HG02798 (cell line): ENCODE measurements around the gene BEST3.
A peak's percentile ranks its signal among the peaks of the same experiment; 100 is the strongest.

Experiments
- ATAC-seq: cut with Tn5 transposase; IDR thresholded peaks from one replicate; pipeline ENCODE4 v1.9.1; 2021; ENCODE audit warnings: mild to moderate bottlenecking; ENCODE audit not compliant: unreplicated experiment, poor library complexity

BEST3 gene

DNA sequence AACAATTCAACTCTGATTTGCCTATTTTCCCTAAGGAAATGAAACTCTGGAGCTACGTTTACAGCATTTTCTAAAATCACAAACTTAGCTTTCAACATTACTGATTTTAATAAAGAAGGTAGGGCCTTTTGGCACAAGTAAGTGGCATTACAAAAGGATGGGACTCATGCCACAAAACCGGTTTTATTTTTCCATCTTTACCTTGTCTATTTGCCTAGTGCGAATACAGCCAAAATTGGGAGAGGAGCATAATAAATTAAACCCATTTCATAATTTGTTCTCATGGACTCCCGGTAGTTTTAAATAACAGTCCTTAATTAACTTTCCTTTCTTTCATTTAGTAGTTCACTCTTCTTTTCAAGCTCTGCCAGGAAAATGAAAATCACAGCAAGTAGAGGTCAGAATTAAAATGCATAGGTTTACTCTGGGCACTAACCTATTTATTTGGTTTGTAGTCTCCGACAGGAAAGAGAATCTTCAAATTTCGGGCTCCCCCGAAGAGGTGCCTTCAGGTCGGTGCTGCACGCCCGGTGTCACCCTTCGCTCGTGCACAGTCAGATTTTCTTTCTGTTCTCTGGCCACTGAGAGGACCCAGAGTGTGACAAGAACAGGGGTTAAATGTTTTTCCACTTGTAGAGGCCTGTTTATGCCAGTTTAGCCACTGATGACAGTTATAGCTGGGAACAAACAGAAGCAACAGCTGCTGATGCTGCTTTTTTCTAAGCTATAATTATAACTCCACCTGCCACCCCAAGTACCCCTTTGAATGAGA lies at the start of gene BEST3:
Gene BEST3 (minus strand): TSS at position 535 of the 772 bp plus-strand sequence. CDS start 1,505 bp downstream, outside the sequence.
- no peak for ATAC-seq

DNA sequence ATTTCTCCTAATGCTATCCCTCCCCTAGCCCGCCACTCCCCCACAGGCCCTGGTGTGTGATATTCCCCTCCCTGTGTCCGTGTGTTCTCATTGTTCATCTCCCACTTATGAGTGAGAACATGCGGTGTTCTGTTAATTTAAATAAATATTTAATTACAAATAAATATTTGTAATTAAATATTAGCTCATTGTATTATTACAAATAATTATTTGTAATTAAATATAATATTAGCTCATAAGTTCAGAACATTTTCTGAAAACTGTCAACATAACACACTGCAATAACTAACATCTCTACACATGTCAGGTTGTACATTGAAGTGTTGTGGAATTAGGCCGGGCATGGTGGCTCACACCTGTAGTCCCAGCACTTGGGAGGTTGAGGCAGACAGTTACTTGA lies 45.0 kb upstream of the BEST3 start:
- no peak for ATAC-seq

DNA sequence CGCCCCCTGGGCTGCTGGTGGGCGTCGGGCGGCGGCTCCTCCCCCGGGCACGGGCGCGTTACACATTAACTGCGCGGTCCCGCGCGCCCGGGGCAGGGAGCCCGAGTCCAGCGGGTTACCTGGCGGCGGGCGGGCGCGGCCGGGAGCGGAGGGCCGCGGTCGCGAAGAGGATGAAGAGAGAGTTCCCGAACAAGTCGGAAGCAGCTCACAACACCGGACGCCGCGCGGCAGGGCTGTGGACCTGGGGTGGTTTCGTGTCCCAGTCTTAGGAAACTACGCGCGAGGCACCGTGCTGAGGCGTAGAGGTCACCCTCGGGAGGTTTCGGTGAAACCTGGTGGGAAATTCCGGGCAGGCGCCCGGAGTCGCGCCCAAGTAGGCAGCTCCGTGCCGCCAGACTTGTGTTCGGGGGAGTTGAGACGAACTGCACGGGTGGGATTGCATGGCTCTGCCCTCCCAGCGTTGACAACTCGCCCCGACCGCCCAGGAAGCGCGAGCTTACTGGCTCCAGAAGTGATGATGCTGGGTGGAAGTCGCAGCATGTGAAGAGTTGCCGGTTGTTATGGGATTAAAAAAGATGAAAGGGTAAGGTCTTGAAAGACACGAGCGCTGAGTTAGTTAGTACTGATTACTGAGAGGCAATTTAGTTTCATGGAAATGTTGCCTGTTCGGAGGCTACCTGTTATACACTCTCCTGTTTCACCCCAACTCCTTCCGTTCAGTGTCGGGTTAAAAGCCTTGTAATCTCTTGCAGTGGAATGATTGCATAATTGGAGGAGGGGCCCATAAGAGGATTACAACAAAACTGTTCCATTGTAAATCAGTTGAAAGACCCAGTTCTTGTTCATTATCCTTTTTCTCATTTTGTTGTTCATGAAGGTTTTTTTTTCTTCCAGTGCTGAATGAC lies 40.4 kb upstream of the BEST3 start:
- peak; percentile 37 for ATAC-seq

DNA sequence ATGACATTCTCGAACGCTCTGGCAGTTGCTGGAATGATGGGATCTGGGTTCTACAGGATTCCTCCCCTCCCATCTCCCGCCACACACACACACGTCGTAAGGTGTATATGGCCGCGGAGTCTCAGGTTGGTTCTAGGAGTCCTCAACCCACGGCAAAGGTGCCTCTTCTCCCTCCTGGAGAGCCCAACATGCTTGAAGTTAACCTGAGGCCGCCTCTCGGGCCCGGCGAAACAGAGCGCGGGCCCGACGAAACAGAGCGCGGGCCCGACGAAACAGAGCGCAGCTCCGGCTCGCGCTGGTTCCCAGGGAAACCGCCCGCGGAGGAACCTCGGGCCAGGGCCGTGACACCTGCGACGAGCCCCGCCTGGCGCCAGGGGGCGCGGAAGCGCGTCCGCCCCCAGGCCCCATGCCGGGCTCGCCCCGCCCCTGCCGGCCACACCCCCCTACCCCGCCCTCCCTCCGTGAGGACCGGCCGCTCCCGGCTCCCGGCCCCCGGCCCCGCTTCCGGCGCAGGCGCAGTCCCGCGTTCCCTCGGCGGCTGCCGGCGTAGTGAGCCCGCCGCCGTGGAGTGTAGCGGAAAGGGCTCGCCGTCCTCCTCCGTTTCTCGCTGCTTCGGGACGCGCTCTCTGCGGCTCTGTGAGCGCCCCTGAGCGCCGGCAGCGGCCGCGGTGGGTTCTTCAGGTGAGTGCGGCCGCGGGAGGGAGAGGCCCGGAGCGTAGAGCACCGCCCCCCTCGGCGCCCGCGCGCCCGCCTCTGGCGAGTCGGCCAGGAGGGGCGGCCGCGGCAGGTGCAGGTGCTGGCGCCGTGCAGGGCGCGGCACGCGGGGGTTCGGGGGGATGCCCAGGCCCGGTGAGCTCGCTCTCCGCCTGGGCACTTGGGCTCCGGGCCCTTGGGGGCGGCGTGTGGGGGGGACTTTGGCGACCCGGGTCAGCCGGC lies 39.5 kb upstream of the BEST3 start, which contains the start of gene RAB3IP:
Gene RAB3IP (plus strand): TSS at position 510 of the 936 bp plus-strand sequence. CDS start 16,549 bp downstream, outside the sequence.
- ATAC-seq = peak; percentile 88

DNA sequence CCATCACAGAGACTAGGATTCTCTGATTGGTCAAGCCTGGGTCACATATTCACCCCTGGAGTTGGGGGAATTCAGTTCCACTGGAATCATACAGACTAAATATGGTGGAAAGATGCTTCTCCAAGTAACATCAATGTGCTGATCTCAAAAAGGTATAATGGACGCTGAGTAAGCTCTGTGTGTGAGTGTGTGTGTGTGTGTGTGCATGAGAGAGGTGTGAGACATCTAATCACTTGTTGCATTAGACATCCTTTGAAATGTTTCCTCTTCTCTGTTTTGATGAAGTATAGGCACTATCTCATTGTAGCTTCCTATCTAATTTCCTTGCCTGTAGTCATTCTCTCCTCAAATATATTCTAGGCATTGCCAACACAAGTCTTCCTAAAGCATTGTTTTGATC lies 34.5 kb upstream of the BEST3 start:
- ATAC-seq = no peak

DNA sequence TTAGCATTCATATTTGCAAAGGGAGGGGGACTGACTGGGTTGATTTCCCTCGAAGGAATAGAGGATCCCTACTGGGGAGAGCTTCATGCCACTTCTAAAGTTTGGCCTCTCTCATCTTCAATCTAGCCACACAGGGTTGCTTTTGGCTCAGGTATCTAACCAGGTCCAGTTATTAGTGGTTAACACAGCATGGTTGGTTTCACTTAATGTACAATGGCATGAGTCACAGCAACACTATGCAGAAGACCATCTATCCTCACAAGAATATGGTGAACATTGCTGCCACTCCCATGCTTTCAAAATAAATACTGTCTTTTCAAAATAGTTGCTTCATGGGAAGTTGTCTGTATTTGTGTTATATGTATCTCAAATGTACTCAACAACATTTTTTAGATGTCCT lies 33.0 kb upstream of the BEST3 start:
- no peak for ATAC-seq

DNA sequence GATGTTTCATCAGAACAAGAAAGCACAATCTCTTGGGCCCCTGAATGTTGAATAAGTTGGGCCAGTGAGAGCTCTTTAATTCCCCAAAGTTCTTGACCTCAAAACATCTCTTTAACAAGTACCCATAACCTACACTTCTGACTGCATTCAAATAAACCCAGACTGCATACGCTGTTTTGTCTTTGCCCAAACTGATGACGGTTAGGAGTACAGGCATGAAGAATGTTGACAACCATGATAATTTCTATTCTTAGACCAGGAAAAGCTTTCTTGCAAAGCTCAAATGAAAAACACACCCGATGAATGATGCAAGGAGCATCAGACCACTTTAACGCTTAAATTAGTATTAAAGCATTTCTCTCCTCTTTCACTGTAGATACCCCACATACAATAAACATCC lies 27.8 kb upstream of the BEST3 start:
- no peak for ATAC-seq

DNA sequence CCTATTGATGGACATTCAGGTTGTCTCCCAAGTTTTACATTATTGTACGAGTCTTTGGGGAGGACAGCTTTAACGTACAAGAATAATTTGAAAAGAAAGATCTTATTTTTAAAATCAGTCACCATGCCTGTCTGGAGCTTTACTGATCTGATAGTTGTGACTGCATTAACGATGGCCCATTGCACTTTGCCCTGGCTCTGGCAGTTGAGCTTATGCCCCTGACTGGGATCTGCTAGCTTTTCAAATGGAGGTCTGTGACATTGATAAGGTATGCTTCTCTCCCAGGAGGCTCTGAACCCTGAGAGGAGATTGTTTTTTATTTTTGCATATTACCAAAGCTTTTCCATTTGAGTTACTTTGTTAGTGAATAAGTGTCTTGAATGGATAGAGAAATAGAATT lies 21.6 kb upstream of the BEST3 start:
- ATAC-seq = no peak

DNA sequence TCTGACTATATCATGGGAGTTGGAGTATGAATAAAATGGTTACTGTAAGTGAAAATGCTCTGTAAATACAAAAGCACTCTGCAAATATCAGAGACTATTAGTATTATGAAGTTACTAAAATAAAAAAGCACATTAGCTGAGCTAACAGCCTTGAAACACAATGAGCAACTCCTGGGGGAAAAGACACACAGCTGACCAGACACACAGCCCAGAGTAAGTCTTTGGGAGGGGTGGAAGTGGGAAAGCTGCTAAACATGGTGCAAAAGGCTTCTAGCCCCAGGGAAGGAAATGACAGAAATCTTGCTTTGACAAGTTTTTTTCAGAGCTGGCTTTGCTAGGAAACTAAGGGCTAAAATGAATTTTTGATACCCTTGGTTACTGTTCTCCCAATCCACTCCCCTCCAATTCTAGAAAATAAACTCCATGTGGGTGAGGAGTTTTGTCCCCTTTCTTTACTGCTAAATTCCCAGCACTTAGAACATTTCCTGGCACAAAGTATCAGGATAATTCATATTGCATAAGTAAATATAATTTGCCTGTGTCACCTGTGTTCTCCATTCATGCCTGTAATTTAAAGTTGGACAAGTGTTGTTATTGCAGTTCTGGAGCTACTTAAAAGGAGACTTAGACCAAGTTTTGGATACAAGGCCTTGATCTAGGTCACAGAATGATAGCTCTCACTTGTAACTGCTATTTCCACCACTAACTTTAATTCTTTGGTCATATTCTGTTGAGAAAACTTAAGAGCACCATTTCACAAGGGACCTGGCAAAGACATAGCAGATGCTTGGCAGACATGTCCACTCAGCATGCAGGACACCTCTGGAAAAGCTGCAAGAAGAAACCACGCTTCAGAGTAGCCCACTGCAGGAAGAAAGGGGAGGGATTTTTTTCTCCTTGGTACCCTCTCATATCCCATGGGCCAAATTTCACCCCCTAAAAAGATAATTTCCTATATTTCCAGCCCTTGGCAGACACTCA lies 20.5 kb upstream of the BEST3 start:
- no peak for ATAC-seq

DNA sequence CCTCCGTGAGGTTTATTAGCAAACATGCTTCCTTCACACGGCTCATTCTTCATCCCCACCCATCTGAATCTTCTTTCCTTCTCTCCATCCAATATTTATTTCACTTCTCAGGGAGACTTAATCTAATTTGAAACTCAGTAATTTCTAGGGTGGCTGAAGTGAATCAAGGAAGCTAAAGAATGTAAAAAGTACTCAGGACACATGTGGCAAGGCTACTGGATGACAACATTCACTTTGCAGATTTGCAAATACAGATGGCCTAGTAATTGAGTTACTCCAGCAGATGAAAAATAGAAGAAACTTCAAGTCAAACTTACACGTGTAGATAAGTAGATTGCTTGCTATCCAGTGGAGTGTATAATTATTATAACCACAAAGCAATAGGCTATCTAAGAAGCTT lies 15.4 kb upstream of the BEST3 start:
- no peak for ATAC-seq

DNA sequence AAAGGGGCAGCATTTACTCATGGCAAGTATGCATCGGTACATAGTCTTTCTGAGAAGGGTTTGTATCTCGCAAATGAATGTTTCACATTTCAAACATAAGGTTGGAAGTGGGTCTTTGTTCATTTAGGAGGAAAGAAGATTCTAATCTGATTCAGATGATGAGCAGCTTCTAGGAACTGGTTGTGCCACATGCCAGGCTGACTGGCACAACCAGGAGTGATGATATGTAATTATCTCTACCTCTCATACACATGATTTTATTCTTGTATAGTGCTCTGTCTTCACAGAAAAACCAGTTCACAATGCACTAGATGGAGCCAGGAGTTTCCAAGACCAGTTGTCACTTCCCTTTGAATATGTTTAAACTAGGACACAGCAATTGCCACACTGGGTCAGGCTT lies 13.7 kb upstream of the BEST3 start:
- ATAC-seq = no peak

DNA sequence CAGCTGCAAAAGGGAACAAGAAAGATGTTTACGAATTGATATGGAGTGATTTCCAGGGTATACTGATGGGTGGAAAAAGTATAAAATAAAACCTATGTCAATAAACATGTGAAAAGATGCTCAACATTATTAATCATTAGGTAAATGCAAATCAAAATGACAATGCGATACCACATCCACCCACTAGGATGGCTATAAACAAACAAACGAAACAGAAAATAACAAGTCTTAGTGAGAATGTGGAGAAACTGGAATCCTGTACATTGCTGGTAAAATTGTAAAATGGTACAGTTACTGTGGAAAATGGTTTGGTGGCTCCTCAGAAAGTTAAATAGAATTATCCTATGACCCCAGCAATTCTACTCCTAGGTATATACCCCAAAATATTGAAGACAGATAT lies 9.5 kb upstream of the BEST3 start:
- ATAC-seq = no peak

DNA sequence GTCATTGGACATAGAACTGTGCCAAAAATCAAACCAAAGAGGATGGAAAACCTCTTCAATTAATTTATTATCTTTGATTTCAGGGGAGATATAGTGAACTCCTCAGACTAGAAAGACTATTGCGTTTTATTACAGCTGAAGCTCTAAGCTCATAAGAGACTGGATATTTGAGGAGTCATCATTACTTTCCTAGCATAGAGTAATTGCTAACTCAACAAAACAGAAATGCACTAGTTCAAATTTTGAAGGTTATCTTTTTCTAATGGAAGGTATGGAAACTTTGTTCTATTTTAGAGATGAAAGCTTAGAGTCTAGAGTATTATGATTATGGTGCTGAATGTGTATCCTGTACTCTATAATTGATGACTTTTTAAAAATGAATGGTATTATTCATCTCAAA lies 5.3 kb upstream of the BEST3 start:
- no peak for ATAC-seq

DNA sequence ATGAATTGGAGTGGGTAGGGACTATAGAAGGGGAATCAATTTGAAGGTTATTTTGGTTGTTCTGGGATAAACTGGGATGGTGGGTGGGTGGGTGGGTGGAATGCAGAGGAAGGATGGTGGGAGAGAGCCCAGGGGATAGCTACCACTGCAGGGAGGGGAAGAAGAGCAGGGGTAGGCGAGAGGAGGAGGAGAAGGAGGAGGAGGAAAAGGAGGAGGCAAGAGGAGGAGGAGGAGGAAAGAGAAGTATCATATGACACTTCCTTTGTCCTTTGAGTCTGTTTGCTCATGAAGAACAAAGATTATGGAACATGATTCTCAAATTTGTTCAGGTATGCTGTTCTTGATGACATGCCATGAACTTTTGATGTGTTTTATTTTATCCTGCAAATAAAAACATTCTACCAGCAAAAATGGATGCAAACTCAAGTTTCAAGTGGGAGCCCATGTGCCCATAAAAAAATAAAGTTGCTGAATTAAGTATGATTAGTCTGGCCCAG lies 4.1 kb upstream of the BEST3 start:
- no peak for ATAC-seq

DNA sequence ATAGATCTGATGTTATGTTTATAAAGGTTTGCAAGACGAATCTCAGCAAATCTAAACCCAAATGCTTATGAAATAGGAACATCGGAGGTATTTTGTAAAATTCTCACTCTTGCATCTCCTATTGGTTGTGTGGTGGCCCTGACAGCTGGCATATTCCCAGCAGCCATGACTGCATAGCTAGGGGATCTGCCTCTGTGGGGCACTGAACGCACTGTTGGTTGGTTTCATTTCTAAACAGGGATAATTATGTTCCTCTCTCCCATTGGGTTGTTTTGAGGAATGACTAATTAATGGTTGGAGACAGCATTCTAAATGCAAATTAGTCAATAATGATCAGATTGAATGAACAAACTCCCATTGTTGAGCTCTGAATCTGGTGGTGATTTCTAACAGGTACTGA lies 2.7 kb upstream of the BEST3 start:
- no peak for ATAC-seq

DNA sequence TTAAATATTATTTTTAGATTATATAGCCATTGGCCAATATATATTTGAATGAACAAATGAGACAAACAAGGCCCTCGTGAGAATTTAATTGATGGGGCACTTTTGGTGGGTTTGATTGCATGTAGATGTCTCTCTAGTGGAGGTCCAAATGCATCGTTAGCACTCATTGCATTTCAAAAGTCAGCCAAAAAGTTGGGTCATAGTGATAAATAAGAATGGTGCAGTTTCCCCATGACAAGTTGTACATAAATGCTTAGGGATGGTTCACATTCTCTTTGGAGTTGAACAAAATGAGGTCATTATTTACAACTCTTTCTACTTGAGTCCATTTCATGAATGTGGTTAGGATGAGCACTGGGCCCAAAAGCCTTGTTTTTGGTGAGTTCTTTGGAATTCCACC lies 1.0 kb downstream of the BEST3 start:
- ATAC-seq = no peak

DNA sequence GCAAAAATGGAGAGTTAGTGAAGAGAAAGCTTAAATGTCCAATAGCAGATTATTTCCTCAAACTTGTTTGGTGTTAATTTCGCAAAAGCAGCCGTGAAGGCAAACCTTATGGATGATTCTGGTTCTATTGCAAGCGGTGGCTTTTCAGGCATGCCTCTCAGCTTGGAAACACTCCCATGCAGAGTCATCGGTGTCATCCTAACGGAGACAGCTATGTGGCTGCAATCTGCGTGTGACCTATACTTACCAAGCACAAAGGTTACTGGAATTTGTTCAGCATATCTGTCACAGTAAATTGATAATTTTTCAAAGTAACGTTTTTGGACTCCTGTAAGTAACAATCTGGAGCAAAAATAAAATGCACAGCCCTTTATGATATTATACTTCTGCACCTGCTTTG lies 5.0 kb downstream of the BEST3 start:
- no peak for ATAC-seq

DNA sequence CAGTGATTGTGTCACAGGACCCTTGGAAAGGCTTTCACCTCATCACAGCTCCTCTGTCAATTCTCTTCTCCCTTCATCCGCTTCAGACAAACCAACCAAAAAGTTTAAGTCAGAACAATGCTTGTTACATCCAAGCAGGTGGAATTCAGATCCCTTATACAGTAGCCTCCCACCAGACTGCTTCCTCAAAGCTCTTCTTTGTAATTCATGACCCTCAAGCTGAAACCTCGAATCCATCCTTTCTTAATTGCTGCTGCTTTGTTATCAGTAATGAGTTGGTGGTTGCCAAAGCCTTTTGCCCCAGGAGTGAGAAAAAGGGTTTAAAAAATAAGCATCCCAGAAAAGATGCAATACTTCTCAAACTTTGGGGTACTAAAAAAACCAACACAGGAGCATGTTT lies 9.5 kb downstream of the BEST3 start:
- ATAC-seq = no peak
